Esophagus mucosa (tissue), 1 donor: Measurements from ENCODE around the gene TARBP1. TPM values are rescaled to one million over a fixed set of nuclear protein-coding genes. Genes with fewer than 3 reads are reported as not detected.
A peak's percentile ranks its signal among the peaks of the same experiment; 100 is the strongest.
"Not testable (repeated sequence)": the region's sequence is repeated elsewhere in the genome, so short reads cannot be mapped to it uniquely, and the experiment has no call there.

Experiments
- ATAC-seq: fragments of 200-7000 bp; cut with Tn5 transposase; one replicate; pipeline ENCODE4 v1.9.1; 2020
- total RNA-seq: library from RNA; stranded (reverse); gene quantifications from one replicate; pipeline ENCODE4 v1.2.4, GENCODE V29; 2023
- donor health status: DM: yes; HTN: yes; CAD: no.

Gene TARBP1
- total RNA-seq, 1 donor from 2014 or later, result 21.0 TPM

- peak; percentile 32 for ATAC-seq
Observed at GRCh38 chr1:234505769-234506102, 26.8 kb upstream of the TARBP1 start.

DNA sequence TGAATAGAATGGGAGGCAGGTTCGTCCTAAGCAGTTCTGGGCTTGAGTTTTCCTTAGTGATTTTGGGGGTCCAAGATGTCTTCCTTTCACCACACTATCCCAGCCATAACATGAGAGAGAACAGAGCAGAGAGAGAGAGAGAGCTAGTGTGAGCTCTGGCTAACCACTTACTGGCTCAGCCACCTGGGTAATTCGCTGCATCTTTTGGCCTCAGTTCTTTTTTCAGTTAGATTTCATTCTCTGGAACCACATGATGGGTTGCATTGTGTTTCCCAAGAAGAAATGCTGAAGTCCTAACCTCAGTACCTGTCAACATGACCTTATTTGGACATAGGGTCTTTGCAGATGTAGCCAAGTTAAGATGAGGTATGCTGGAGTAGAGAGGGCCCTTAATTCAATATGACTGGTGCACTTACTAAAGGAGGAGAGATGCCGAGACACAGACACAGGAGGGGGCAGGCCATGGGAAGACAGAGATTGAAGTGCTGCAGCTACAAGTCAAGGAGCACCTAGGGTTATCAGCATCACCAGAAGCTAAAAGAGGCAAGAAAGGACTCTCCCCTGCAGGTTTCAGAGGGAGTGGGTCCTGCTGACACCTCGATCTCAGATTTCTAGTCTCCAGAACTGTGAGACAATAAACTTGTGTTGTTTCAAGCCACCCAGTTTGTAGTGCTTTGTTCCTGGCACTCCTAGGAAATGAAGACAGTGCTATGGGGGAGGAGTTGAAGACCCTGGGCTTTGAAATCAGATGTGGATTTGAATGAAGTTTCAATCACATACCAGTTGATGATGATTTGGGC lies 26.2 kb upstream of the TARBP1 start:
- no peak for ATAC-seq

GRCh38 chr1:234504251-234504650 lies 25.3 kb upstream of the TARBP1 start:
- ATAC-seq, result not testable (repeated sequence)

DNA sequence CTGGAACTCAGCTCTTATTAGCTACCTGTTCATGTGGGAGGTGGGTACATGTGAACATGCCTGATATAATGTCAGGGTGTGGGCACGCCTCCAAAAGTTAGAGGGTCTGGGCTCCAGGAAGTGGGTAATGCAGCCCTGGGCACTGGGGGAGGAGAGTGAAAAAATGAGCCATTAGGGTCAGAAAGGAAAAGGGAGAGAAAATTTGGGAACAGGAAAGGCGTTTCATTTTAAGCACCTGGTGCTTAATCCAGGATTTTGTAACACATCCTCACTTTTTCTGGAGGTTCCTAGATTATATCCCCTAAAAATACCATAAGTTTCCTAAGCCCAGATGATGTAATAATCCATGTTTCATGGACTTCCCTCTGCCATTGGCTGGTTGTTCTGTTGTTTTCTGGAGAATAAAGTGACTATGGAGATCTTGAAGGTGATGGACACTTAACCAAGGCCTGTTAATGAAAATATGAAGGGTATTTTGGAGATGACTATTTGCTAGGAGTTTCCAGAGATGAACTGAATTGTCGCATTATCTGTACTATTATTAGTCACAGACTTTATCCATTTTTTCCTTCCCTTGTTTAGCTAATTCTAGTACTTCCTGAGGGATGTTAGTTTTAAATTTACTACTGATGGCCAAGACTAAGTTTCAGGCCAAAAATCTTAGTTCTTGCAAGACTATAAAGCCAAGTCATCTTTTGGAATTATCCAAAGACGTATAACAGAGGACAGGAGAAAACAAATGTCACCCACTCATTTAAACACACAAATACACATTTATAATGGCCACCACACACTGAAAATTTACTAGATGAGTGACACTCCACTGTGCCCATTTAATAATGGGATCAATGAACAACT lies 24.4 kb upstream of the TARBP1 start:
- ATAC-seq, result no peak

DNA sequence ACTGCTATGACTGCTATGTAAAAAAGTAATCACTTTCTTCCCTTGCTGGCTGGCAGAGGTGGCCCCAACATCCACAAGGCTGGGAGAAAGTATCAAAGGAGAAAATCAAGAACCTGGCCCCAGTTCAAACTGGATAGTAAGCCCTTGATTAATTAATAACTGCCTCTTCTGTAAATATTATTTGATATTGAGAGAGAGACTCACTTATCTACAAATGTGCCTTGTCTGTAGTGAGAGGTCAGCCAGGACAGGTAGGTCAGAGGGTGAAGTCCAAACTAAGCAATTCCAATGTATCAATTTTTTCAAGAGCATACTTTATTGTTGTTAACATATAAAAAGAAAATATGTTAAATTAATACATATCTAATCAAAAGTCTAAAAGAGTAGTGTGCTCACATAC lies 23.8 kb upstream of the TARBP1 start:
- ATAC-seq, result no peak

DNA sequence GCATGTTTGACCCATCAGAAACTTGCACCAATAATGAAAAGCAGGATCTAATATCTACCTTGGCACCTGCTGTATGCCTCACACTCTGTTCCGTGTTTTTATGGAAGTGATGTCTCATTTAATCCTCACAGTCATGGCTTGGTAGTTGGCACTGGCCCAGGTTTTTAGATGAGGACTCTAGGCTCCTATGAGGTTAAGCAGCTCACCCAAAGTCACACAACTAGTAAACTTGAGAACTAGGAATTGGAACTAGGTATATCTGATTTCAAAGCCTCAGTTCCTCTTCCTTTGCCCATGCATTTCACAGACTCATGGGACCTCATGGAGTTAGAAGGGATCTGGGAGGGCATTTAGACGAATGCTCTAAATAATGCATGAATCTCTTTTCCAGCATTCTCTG lies 21.3 kb upstream of the TARBP1 start:
- ATAC-seq, result peak; percentile 64

- no peak for ATAC-seq
Observed at GRCh38 chr1:234499943-234500245, 20.9 kb upstream of the TARBP1 start.

- ATAC-seq, result peak; percentile 90
Observed at GRCh38 chr1:234499119-234499942, 20.4 kb upstream of the TARBP1 start.

DNA sequence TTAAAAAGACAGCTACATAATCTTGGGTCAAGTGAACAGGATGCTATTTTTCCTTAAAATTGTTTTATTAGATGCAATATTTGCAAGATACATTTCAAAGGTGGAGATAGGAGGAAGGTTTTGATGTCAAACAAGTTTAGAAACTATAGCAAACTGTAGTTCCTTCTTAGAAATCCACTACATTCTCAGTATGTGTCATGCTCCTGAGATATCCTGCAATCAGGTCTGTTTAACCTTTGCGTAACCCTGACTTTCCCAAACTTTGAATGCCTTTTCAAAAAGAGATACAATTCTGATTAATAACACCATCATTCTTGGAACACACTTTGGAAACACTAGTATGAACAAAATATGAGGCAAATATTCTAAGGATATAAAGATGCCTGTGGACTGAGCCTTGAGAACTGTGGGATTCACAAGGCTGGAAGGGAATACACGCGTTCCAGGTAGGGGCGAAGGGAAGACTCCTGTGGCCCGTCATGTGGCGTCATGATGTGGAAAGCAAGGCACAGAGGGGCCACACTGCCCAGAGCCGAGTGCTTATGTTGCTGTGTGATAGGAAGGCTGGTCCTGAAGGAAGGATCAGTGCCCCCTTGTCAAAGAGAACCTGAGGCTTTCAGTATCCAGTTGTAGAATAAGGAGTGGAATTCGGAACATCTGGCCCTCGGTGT lies 19.6 kb upstream of the TARBP1 start:
- ATAC-seq, result peak; percentile 2

DNA sequence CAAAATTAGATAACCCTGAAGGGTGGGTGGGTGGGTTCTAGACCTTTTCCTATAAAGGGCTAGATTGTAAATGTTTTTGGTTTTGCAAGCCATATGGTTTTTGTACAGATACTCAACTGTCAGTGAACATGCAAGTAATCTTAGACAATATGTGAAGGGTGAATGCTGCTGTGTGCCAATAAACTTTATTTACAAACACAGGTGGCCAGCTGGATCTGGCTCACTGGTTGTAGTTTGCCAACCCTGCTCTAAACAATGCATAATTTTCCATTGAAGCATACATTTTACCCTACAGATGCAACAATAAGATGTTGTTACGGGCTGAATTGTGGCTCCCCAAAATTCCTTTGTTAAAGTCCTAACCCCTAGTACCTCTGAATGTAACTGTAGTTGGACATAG lies 18.6 kb upstream of the TARBP1 start:
- no peak for ATAC-seq

DNA sequence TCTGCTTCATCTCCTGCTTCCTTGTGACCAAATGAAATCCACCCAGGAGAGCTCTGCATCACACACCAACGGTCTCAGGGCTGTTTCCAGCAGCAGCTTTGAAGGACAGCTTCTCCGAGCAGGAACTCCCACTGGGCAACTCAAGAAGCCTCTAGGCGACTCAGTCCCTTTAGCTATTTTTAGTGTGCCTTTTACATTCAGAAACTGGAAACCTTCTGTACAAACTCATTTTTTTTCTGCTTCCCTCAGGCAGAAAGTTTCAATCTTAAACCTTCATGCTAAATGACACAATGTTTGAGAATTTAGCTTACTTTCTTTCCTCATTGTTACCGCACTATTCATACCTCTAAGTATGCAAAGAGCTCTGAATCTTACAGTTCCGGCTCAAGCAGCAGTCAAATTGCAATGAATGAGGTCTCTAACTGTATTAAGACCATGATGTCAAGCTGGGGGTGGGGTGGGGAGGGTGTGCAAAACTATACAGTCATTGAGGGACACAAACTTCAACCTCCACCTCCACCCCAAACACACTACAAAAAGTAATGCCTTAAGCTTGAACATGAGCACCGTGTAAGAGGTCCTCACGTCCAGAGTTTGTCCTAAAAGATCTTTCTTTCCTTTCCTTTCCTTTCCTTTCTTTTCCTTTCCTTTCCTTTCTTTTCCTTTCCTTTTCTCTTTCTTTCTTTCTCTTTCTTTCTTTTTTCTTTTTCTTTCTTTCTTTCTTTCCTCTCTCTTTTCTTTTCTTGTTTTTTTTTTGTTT lies 16.4 kb upstream of the TARBP1 start:
- peak; percentile 62 for ATAC-seq

DNA sequence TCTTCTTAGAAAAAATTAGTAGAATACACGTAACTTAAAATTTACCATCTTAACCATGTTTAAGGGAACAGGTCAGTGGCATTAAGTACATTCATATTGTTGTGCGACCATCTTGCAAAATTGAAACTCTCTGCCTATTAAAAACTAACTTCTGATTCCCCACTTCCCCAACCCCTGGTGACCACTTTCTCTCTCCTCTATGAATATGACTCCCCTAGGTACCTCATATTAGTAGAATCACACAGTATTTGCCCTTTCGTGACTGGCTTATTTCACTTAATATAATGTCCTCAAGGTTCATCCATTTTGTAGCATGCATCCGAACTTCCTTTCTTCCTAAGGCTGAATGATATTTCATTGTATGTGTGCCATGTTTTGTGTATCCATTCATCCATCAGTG lies 15.1 kb upstream of the TARBP1 start:
- ATAC-seq, result no peak

DNA sequence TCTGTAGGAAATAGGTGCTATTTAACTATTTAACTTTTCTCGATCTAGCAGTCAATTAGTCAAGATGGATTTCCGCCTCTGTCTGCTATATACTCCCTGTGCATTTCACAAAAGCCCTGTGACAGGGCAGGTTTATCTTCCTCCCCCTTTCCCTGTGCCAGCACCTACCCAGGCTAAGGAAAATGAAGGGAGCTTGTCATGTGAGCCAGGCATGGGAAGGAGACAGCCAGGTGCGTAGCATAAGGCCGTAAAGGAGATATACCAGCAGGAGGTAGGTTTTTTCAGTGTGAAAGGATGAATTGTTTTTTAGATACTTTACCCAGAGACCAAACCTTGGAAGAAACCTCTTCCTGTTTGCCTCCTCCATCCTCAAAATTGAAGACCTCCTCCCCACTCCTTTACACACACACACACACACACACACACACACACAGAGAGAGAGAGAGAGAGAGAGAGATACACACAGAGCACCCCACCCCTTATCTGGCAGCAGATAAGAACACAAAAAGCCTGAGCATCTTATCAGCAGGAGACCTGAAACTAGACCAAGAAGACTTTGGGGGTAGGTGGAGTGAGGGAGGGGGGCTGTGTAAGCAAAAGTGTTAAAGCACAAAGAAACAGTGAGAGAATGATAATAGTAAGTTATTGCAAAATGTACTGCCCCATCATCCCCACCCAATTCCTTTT lies 12.0 kb upstream of the TARBP1 start:
- no peak for ATAC-seq

DNA sequence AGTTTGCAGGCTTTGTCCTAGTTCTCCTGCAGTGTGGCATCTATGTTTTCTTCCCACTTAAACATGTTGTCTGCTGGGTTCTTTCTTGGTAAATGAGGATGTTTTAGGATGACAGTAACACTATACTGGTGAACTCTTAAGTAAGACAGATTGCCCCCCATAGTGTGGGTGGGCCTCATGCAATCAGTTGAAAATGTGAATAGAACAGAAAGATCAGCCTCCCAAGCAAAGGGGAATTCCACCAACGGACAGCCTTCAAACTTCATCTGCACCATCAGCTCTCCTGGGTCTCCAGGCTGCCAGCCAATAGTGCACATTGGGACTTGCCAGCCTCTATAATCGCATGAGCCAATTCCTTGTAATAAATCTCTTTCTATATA lies 10.7 kb upstream of the TARBP1 start:
- ATAC-seq, result no peak

DNA sequence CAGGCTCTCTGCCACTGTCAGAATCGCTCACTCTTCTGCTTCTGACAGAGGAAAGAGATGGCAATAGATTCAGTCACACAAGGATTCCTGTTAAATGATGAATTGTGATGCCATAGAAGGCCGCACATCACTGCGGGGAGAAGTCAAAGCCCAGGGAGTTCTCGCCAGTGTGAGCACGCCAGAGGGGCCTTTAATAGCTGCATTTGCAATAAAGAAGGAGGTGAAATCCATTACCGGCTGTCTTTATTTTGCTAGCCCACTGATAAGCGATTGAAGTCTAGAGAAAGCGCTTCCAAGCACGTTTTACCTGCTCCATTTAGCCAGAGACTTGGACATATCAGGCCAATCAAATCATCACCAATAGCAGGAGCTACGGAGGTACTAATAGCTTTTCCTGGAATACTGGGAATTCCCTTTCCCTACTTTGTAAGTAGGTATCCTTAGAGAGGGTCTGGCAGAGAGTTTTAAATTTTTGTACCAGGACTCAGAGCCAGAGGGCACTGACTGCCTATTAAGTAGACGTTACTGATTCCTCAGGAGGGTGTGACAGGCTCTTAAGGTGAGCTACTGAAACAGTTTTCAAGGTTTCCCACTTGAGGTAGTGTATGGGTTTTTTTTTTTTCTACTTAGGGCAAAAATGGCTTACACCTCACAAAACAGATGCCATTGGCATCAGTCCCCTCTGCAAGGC lies 10.2 kb upstream of the TARBP1 start:
- peak; percentile 21 for ATAC-seq

- ATAC-seq, result no peak
Observed at GRCh38 chr1:234488054-234489006, 9.4 kb upstream of the TARBP1 start.

GRCh38 chr1:234486858-234487840 lies 8.2 kb upstream of the TARBP1 start:
- ATAC-seq, result peak; percentile 77
